AG08396 (cell line): Measurements from ENCODE around the gene MED10.

Experiments used
- DNase-seq: peaks from one replicate; pipeline ENCODE4 v3.0.0; 2012; ENCODE audit warnings: low spot score, mixed read lengths

The MED10 gene, protein sequence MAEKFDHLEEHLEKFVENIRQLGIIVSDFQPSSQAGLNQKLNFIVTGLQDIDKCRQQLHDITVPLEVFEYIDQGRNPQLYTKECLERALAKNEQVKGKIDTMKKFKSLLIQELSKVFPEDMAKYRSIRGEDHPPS

DNA sequence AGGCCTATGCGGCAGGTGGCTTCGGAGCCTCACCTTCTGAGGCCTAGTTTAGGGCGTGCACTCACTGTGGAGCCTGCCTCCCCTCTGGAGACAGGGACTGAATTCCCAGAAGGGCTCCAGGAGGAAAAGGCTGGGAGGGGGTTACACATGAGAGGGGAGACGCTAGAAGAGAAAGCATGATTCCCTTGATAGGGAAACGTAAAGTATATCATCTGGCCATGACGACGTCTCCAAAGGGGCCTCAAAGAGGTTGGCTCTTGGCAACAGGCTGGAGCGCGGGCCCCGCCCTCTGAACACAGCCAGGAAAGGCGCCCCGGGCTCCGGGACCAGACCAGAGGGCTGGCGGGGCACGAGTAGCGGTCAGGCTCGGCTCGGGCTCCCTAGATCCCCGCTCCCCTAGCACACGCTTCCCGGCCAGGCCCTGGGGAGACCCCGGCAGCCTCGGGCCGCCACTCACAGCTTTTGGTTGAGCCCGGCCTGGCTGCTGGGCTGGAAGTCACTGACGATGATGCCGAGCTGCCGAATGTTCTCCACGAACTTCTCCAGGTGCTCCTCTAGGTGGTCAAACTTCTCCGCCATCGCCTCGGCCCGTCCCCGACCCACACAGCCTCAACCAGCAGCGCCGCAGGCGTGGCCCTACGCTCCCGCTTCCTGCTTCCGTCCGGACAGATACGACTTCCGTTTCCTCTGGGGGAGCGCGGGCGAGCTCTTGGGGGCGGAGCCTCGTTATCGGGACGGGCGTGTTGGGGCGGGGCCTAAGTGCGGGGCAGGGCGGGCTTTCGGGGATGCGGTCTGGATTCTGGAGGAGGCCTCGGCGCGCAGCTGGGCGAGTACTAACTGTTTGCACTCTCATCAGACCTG lies at the start of gene MED10:
Gene MED10, minus strand, starts transcription at position 643 of the 861 bp plus-strand sequence. Its CDS starts 64 bp downstream, at position 579.
- DNase-seq = peak; percentile 97

DNA sequence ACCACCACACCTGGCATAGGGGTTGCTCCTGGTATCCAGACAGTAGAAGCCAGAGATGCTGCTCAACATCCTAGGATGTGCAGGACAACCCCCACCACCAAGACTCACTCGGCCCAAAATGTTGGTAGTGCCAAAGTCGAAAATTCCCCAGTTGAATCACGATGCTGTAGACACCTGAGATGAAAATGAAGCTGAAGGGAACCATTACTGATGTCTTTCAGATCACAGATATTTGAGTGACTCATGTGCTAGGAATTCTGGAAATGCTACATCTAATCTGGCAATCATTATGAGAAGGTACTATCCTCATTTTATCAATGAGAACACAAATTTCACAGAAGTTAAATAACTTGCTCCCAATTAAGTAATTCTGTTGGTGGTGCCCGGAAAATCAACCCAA lies 49.3 kb upstream of the MED10 start:
- DNase-seq = no peak

DNA sequence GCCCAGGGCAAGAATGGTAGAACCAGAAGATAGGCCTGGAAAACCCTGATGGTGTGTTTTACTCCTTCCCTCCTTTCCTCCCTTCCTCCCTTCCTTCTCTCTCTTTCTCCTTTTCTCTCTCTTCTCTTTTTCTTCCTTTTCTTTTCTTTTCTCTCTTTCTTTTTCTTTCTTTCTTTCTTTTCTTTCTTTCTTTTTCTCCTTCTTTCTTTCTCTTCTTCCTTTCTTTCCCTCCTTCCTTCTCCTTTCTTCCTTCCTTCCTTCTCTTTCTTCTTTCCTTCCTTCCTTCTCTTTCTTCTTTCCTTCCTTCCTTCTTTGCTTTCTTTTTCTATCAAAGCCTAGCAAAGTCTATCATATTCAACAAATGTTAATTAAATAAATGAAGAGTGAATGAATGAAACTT lies 46.4 kb upstream of the MED10 start:
- no peak for DNase-seq

DNA sequence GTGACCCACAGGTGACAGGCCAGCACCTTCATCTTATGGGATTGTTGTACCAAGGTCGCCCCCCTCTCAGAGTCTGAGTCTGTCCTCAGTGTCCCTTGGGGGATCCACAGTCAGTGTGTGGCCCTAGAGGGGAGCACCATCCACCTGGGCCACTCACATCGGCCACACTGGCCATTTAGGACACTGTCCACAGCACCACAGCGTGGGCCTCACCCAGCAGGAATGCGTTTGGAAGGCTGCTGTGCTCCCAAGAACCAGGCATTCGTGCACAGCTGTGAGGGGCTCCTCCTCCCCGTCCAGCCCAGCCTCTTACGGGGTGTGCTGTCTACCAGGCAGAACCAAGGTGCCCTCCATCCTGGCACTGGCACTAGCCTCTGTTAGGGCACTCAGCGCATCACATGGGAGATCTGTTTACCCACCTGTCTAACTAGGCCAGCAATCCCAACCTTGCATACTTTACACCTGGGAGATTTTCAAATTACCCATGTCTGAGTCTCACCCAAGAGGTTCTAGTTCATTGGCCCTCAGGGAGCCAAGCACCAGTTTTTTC lies 45.8 kb upstream of the MED10 start:
- no peak for DNase-seq

DNA sequence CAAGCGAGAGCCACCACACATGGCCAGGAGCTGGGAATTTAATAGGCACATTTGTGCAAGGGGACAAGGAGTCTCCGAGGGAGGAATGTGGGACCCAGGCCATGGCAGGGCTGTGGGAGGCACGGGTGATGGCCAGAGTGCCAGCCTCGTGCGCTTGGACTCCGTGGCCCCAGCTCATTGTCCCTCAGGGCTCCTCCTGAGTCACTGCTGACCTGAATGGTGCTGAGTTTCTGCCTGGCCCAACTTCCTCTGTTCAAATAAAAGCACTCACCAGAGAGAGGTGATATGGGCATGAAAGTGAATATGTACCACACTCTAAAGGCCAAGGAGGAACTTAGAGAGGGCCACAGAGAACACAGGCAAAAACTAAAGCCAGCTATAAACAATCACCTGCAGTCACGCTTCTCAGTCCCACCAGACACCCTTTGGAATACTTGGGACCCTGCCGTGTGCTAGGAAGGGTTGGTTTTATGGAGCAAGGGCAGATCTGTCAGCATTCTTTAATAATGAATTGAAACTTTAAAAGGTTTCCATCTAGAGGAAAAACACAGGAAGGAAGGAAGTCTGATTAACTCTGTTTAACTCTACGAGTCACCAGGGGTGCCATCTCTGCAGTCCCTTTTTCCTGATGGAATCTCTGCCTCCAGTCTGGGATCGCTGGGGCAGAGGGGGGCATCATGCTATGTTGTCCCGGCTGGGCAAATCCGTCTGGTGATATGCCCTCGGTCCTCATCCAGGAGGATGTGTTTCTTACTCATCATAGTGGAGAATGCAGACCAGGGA lies 45.2 kb upstream of the MED10 start:
- DNase-seq = no peak

DNA sequence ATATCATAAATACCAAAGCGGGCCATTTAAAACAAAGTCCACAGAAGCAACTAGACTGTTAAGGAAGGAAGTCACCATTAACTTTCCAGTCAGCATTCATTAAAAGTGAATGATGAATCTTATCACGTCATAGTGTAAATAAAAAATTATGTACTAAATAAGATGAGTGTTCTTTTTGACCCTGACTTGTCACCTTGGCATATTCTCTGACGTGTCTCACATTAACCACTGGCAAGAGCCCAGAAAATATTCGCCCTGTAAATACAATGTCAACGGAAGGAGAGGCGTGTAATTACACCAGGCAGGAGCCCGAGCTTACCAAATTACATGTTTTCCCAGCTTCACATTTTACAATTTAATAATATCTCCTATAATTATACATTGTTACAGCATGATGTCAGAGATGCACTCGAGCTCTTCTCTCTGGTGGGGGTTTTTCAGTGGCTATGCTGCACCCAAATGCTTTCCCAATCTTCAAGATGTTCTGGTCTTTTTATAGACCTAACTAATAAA lies 41.0 kb upstream of the MED10 start:
- no peak for DNase-seq

DNA sequence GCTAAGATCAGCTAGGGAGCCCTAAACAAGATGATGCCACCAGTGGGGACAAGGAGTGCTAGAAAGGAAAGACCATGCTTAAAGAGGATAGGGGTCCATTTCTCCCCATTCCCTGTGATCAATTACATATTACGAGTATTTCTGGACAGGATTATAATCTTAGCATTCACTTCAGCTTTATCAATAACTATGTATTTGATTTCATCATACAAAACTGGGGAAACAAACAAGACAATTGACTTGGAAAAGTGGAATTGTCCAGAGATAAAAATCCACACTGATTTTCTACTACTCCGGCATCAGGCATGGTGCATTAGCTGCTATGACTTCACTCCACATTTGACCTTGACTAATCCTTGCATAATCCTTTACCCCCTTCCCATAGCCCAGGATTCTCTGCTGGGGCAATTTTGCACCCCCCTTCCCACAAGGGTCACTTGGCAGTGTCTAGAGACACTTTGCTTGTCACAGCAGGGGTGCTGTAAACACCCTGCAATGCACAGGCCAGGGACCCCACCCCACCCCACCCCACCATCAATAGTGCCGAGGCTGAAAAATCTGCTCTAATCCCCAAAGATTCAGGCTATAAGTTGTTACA lies 40.4 kb upstream of the MED10 start:
- no peak for DNase-seq

DNA sequence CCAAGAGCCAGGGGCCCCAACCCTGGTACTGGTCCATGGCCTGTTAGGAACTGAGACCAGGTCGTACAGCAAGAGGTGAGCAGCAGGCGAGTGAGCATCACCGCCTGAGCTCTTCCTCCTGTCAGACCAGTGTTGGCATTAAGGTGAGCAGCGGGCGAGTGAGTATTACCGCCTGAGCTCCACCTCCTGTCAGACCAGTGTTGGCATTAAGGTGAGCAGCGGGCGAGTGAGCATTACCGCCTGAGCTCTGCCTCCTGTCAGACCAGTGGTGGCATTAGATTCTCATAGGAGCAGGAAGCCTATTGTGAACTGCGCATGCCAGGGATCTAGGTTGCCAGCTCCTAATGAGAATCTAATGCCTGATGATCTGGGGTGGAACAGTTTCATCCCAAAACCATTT lies 39.3 kb upstream of the MED10 start:
- no peak for DNase-seq

DNA sequence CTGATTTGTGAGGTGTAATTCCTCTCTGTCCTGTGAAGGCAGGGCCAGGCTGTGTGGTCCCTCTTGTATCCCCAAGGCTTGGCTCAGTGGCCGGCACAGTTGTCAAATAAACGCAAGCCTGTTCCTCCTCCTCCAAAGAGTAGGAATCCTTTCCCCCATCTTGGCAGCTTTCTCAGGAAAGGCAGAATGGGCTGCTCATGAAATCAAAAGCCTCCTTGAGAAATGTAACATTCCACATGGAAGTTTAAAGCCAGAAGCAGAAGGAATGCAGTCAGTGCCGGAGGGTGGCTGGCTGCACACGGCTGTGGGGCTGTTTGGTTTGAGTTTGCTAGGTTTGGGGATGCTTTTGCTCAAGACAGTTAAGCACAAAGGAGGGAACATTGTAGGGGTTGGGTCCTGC lies 34.5 kb upstream of the MED10 start:
- DNase-seq = no peak

DNA sequence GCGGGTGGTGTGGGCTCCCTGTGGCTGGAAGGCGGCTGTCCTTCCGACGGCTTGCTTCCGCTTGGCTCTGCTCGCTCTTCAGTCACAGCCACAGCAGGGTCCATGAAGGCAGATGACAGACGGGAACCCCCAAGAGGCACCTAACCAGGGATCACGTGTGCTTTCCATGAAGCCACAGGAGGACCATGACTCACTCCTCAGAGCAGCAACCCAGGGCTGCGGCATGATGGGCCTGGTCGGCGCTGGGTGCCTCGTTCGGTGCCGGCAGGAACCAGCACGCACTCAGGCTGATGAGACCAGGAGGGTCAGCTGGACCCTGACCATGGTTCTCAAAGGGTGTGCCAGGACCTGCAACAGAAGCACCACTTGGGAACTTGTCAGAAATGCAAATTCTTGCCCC lies 32.8 kb upstream of the MED10 start:
- no peak for DNase-seq

DNA sequence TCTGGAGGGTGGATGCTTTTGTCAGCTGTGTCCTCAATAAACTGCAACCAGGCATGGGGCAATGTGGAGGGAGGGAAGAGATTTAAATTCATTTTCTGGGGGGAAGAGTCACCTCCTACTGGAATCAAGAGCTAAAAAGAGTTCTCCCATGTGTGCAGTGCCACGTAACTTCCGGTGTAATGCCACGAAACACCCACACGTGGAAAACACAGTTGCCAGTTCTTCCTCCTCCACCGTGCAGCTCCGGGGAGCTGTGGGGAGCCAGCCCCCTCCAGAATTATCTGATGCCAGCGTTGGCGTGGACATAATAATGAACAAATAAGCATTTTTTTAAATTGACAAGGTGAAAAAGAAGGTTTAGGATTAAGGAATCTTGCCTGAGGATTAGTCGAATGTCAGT lies 32.1 kb upstream of the MED10 start:
- DNase-seq = no peak

DNA sequence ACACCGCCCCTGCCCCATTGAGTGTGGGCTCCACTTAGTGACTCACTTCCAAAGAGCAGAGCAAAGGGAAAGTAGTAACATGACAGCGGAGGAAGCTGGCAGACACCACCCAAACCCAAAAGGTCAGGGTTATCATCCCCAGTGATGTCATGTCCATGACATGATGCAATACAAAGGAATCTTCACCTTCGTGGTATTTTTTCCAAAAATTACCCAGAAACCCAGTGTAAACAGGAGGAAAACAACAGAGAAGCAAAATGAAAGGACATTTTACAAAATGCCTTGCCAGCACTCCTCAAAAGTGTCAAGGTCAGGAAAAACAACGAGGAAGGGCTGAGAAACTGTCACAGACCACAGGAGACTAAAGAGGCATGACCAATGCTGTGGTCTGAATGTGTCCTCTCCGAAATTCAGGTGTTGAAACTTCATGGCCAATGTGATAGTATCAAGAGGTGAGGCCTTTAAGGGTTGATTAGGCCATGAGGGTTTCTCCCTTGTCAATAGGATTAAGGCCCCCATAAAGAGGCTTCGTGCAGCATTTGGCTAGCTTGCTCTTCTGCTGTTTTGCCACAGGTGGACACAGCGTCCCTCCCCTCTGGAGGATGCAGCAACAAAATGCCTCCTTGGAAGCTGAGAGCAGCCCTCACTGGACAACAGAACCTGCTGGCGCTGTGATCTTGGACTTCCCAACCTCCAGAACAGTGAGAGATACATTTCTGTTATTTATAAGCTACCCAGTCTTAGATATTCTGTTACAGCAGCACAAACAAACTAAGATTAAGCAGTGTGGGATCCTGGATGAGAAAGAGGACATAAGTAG lies 30.5 kb upstream of the MED10 start:
- DNase-seq = no peak

DNA sequence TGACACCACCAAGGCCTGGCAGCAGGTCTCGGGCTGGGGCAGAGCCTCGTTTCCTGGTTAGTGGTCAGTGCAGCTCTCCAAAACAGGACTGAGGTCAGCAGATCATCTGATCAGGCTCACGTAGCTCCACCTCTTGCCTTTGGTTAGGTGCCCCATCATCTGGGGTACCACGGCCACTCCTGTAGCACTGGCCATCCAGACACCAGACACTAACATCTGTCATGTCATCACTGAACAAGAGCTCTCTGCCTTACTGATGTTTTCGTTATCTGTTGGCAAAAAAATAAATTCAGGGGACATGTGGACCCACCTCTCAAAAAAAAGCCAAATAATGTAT lies 29.9 kb upstream of the MED10 start:
- no peak for DNase-seq

DNA sequence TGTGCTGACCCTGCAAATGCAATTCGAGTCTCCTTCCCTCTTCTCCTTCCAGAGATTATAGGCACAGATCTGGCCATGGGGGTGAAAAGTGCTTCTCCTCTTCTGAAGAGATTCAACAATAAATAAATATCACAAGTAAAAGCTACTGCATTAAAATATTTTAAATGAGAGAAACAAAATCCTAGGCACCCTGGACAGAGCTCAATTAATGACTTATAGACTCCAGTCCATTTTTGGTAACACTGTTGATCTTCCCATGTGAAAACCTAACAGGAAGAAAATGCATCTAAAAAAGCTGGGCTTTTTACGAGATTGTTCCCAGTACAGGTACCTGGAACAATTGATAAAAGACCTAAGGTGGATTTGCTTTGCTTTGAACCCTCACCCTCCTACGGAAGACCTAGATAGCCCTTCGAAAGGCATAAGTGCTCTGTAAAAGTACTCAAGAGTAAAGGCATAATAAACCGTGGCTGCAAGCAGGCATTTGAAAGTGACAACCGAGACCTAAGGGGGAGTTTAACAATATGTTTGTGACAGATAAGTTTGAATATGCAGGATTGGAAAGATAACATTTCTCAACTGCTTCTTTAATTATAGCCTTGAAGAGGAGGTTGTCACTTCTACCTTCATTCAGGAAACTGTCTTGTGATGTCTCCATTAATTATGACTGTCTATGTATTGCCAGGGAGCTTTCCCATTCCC lies 29.4 kb upstream of the MED10 start:
- no peak for DNase-seq

DNA sequence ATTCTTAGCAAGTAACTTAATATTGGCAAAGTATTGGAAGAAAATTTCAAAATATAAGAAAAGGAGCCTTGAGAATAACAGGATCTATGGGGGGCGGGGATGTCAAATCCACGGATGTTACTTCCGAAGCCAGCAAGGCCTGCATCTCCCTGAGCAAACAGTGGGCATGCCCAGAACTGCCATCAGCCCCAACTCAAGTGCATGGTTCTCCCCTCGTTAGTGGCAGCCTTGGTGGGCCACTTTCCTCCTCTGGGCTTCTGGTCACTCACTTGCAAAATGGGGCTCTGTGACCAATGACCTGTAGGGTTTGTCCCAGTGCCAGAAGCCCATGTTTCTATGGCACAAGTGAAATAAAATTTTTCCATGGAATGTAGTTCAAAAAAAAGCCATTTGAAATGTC lies 27.2 kb upstream of the MED10 start:
- no peak for DNase-seq

DNA sequence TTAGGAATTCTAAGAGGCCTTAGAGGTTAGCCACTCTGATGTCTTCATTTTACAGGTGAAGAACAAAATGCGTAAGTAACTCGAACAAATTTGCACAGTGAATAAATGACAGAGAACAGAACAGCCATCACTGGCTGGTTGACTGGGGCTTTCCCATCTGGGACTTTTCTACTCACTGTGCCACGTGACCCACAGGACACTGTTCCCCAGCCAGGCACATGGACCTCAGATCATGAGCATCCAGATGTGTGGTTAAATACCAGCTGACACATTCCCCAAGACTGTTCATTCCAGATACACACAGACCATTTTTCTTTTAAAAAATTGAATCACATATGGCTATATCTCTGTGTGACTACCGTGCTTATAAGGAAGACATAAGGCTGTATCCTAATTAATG lies 25.8 kb upstream of the MED10 start:
- peak; percentile 28 for DNase-seq

DNA sequence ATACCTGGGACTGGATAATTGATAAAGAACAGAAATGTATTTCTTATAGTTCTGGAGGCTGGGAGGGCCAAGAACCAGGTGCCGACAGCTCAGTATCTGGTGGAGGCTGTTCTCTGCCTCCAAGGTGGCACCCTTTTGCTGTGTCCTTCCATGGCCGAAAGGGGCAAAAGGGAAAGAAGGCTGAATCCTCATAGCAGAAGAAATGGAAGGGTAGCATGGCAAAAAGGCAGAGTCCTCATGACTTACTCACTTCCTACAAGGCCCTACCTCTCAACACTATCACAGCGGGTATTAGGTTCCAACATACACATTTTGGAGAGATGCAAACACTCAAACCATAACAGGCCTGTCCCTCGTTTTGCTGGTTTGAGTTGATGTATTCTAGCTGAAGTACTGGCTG lies 25.1 kb upstream of the MED10 start:
- no peak for DNase-seq

DNA sequence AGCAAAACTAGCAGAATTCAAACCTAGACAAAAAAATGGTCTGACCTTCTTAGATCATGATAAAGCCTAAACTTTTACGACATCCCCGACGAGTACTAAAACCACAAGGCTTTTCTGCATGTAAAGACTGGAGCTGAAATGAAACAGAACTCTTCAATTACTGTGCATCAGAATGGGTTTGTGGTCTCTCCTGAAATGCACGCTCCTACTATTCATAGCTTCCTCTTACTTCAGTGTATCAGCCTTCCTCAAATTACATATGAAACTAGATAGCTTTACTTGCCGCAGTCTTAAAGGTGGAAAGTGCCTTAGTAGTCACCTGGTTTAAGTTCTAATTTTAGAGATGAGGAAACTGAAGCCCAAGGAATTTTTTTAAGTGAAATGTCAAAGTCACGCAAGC lies 24.6 kb upstream of the MED10 start:
- no peak for DNase-seq

DNA sequence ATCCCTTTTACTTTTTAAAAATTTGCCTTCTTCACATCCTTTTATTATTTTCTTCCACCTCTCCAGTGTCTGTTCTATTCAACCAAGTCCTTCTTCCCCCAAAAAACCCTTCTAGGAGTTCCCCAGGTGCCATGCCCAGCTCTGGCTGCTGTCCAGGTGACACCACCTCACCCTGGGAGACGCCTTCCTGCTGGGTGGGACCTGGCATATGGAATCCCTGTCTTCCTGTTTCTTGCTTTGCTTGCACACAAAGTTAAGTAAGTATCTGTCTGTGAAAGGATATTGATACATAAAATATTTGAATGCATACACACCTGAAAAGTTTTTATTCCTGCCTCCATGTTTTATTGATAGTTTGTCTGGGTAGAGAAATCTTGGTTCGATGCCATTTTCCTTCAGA lies 23.1 kb upstream of the MED10 start:
- DNase-seq = no peak

DNA sequence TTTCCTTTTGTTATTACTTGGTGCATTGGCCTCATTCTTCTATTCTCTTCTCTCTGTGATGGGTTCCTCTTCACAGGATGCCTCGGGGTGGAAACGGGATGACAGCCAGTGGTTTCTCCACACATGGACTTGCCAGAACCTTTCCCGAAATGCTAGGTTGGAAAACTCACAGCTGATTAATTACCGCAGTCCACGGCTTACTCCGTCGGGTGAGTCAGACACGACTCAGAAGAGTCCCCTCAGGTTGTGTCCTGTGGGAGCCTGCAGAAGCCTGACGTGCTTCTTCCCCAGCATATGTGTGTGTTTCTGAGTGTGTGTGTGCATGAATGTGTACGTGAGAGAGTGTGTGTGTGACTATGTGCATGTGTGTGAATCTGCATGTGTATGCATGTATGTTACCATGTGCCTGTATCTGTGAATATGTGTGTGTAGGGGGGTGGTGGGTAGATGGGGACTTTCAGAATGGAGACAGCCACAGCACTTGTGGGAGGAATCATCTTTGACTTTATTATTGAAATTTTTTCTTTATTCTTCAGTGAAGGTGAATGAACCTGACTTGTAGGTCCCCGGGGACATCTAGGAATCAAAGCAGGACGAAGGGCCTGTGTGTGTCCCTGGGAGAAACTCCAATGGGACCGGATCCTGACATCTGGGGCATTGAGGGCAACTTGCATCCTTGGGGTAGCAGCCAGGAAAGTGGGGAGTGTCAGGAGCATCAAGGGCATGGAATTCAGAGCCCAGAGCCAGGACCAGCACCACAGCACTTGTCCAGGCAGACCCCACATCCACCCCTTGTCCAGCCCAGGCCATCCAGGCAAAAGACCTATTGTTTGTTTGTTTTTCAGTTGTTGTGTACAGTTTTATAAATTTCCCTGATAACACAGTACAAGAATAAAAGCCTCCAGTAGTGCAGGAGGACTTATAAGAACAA lies 21.9 kb upstream of the MED10 start:
- no peak for DNase-seq
